Inflammatory macrophage treated with lipopolysaccharide for 4 hours (primary cell): ENCODE data around the gene PLEKHM2.
"Not testable (repeated sequence)": the region's sequence is repeated elsewhere in the genome, so short reads cannot be mapped to it uniquely, and the experiment has no call there.

ENCODE experiments used
- DNase-seq: peaks from one replicate; pipeline ENCODE4 v3.0.0-alpha.2; 2020

Gene PLEKHM2

GRCh38 chr1:15678578-15678977 lies 5.5 kb upstream of the PLEKHM2 start:
- peak; percentile 70 for DNase-seq

- peak; percentile 34 for DNase-seq
Measured at GRCh38 chr1:15680131-15680530, 4.0 kb upstream of the PLEKHM2 start.

GRCh38 chr1:15680561-15681348 lies 3.4 kb upstream of the PLEKHM2 start:
- DNase-seq = peak; percentile 99

- DNase-seq = no peak
Measured at GRCh38 chr1:15681349-15682292, 2.5 kb upstream of the PLEKHM2 start.

GRCh38 chr1:15682936-15683341 lies 1.2 kb upstream of the PLEKHM2 start:
- no peak for DNase-seq

- no peak for DNase-seq
Measured at GRCh38 chr1:15683345-15684039, 628 bp upstream of the PLEKHM2 start.

GRCh38 chr1:15684468-15685291 lies 560 bp downstream of the PLEKHM2 start:
- peak; percentile 58 for DNase-seq

GRCh38 chr1:15685820-15686219 lies 1.7 kb downstream of the PLEKHM2 start:
- DNase-seq = no peak

- peak; percentile 48 for DNase-seq
Measured at GRCh38 chr1:15687446-15687845, 3.3 kb downstream of the PLEKHM2 start.

GRCh38 chr1:15690317-15690716 lies 6.2 kb downstream of the PLEKHM2 start:
- DNase-seq = no peak

- no peak for DNase-seq
Measured at GRCh38 chr1:15691434-15692032, 7.4 kb downstream of the PLEKHM2 start.

- DNase-seq = no peak
Measured at GRCh38 chr1:15692121-15692682, 8.1 kb downstream of the PLEKHM2 start.

- no peak for DNase-seq
Measured at GRCh38 chr1:15693371-15693770, 9.3 kb downstream of the PLEKHM2 start.

GRCh38 chr1:15696956-15697521 lies 12.9 kb downstream of the PLEKHM2 start:
- peak; percentile 86 for DNase-seq

GRCh38 chr1:15698201-15698600 lies 14.1 kb downstream of the PLEKHM2 start:
- DNase-seq = no peak

- DNase-seq = not testable (repeated sequence)
Measured at GRCh38 chr1:15699321-15699720, 15.2 kb downstream of the PLEKHM2 start.

GRCh38 chr1:15700508-15700907 lies 16.4 kb downstream of the PLEKHM2 start:
- no peak for DNase-seq

GRCh38 chr1:15701784-15702183 lies 17.7 kb downstream of the PLEKHM2 start:
- DNase-seq = no peak

- DNase-seq = no peak
Measured at GRCh38 chr1:15702722-15703550, 18.8 kb downstream of the PLEKHM2 start.

- peak; percentile 51 for DNase-seq
Measured at GRCh38 chr1:15703562-15703961, 19.4 kb downstream of the PLEKHM2 start.
